GF-D8 (cell line): ENCODE data around the gene ADAM8.

Source experiments
- DNase-seq: peaks from one replicate; lab custom pipeline; 2025; lab: John Stamatoyannopoulos, UW

Gene ADAM8

DNA sequence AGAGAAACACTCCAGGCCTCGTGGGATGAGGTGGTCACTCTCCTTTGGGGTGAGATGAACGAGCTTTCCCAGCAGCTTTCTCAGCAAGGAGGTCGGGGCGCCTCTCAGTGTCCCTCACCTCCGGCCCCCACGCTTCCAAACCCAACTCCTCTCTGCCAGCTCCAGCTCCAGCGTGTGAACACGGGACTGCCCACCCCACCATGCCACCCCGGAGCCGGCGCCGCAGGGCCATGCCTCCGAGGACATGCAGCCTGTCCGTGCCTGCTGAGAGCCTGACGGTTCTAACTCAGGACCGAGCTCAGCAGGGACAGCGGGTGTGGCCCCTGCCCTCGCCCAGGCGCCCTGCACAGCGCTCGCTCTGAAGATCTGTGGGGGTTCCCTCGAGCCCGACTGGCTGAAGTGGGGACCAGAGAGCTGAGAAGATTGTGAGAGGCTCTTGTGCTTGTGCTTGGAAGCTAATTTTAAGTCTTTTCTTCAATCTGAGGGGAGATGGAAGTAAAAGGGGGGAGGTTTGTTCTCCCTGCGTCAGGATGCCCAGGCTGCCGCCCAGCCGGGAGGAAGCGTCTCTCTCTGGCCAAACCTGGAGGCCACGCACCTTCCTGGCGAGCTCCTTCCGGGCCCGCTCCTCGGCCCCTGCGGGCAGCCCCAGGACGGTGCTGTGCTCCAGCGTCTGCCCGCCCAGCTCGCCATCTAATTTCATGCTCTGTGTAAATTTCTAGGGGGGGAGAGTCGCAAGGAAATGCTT is 5.1 kb upstream of the ADAM8 start:
- no peak for DNase-seq

- no peak for DNase-seq
These were observed 4.4 kb upstream of the ADAM8 start for GRCh38 chr10:133281084-133281483.

GRCh38 chr10:133280391-133281059 is 3.9 kb upstream of the ADAM8 start:
- DNase-seq: no peak

DNA sequence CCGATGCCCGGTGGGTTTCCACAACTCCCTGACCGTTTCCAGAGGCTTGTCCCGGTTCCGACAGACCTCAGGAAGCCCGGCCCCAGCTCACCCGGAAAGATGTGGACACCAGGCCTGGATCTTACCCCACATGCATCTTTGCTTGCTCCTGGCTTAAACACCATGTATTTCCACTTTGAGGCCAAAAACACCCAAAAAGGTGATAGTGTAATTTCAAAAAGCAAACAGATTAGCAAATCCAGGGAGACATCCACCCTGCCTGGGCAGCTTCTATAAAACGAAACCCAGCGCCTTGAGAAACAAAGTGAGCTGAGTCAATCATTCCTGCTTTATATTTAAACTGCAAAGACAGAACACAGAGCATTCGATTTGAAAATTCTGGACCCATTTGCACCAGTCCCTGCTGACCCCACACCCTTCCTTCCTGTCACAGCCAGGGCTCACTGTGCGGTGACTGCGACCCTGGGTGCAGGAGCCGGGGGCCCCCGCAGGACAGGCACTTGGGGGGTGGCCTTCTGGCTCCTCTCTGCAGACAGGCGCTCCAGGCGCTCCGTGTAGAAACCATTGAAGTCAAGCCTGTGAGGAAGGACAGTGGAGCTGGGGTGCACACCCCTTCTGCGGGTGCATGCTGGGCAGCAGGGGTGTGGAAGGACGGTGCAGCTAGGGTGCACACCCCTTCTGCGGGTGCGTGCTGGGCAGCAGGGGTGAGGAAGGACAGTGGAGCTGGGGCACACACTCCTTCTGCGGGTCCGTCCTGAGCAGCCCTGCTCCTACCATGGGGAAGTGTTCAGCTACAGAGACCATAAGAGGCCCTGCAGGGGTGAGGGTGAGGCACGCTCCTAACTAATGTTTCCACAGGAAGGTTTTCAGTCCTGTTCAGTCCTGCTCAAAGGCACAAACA is 2.9 kb upstream of the ADAM8 start:
- peak; percentile 70 for DNase-seq

GRCh38 chr10:133278577-133279265 is 2.1 kb upstream of the ADAM8 start:
- DNase-seq: peak; percentile 82

- DNase-seq: no peak
These were observed 1.4 kb upstream of the ADAM8 start for GRCh38 chr10:133277993-133278576.

- DNase-seq: no peak
These were observed 767 bp upstream of the ADAM8 start for GRCh38 chr10:133277277-133277992.

DNA sequence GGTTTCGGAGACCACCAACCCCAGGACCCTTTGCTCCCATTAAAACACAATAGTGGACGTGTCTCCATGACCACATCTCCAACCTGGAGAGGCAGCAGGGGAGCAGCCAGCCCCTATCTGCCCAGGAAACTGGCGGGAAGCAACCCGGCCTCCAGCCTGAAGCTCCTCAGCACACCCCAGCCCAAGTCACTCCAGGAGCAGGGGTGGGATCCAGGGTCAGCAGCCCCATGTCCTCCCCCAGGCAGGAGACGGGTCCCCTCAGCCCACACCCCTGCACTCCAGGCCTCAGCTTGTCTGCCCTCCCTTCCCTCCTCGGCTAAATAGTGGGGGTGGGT is 601 bp downstream of the ADAM8 start:
- no peak for DNase-seq

GRCh38 chr10:133275684-133276092 is 980 bp downstream of the ADAM8 start:
- DNase-seq: peak; percentile 21

DNA sequence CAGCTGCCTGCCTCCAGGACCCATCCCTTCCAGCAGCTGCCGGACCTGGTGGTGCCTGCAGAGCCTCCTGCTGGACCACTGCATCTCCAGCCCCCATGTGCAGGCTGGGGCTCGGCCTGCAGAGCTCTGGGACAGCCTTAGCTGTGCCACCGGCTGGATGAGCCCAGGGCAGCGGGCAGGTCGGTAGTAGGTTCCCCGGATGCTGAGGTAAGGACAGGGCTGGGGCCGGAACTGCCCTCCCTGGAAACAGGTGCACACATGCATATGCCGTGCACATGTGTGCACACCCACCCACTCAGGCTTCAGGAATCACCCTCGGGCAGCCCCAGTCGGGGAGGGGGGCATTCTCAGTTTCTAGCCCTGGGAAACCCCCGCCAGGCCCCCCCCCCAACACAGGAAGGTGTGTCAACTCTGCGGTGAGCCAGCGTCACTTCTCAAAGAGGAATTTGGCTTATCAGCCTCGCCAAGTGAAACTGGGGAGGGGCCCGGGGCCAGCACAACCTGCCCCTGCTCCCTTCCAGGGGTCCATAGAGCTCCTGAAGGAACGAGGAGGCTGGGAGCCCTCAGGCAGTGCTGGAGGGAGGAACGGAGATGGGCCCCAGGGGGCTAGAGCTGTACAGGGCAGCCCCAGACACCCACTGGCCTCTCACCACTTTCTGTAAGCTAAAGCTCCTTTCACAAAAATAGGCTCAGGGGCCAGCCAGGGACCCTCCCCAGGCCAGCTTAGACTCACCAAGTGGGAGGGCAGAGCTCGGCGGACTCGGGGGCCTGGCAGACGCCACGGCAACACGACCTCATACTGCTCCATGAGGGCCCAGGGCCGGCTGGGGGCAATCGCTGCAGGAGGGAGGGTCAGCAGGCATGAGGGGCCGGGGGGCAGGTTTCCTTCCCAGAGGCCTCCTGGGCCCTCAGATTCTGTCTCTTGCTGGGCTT is 1.7 kb downstream of the ADAM8 start:
- peak; percentile 85 for DNase-seq

DNA sequence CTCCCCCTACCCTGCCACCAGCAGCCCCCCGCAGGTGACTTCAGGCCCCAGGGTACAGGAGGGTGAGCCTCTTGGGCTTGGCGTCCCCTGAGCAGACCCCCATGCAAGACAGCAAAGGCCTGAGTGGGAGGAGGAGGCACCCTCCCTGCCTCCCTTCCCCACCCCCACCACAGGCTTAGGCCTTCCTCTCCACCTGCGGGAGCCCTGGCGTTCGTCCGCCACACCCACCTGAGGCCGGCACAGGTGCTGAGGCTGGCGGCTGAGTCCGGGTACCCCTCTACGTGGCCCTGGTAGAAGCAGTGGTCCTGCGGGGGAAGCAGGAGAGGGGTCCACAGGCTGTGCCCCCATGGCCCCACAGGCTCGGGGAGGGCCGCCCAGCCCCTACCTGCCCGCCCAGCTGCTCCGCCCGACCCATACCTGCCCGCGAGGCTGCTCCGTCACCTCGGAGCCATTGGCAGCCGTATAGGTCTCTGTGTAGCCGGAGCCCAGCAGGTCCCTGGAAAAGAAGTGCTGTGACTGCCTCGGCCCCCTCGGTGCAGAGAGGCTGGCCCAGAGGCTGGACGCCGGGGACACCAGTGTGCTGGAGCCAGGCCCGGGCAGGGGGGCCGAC is 3.0 kb downstream of the ADAM8 start:
- DNase-seq: no peak

- DNase-seq: no peak
These were observed 3.7 kb downstream of the ADAM8 start for GRCh38 chr10:133272964-133273420.

DNA sequence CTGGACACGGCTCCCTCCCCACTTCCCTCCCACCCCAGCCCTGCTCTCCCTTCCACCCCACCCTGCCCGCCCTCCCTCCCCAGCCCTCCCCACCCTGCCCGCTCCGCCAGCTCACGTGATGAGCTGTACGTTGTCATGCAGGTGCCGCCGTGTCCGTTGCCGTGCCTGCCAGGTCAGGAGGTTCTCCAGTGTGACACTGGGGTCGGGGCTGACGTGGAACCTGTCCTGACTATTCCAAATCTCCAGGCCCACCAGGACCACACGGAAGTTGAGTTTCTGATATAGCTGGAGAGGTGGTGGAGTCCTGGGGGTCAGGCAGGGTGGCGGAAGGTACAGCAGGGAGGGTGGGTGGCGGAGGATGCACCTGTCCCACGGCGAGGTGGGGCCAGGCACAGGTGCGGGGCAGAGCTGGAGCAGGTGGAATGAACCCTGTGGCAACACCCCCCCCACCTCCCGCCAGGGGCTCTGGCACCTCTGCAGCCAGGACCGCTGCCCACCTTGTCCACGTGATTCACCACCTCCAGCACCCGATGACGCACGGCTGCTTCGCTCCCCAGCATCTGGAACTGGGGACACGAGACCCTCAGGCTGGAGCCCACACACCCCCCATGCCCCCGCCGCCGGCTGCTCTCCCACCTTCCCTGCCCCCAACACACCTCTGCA is 4.2 kb downstream of the ADAM8 start:
- DNase-seq: no peak

- no peak for DNase-seq
These were observed 5.0 kb downstream of the ADAM8 start for GRCh38 chr10:133271521-133272300.

DNA sequence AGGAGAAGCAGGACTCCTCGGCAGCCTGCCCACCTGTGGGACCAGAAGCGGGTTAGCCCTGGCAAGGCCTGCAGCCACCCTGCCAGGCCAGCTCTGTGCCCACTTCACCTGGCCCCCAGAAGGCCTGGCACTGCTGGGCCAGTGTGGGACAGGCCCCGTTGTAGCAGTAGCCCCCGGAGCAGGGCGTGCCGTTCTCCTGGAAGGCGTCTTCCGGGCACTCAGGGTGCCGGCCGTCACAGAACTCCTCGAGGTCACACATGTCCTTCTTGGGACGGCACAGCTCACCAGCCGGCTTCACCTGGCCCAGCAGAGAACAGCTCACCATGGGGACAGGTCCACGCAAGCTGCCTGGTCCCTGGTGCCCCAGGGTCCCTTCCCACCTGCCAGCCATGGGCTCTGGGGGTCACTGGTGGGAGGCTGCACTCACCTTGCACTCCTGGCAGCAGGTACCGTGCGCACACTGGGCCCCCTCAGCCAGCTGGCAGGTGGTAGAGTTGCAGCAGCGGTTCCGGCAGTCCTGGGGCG is 5.8 kb downstream of the ADAM8 start:
- DNase-seq: no peak

DNA sequence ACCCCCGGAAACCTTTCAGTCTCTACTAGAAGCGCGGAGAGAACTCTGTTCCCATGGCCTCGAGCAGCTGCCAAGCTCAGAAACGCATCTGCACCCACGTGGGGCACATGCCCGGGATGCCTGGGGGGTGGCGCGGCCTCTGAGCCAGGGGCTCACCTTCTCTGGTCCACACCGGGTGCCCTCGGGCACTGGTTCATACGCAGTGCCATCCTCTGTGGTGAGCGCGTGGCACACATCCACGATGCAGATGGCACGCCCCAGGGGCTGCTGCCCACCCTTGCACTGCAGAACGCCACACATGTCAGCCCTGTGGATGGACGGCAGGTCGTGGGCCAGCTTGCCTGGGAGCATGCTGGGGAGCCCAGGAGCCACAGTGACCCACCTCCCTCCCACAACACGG is 6.5 kb downstream of the ADAM8 start:
- no peak for DNase-seq

- DNase-seq: no peak
These were observed 7.3 kb downstream of the ADAM8 start for GRCh38 chr10:133269367-133269766.

GRCh38 chr10:133268532-133268931 is 8.1 kb downstream of the ADAM8 start:
- DNase-seq: no peak
